IPS-18c (cell line): Measurements from ENCODE around the gene HSPB9.

ENCODE experiments used
- H3K4me3 ChIP-seq: 2 replicates; pipeline ENCODE4 v1.7.0; 2013; ENCODE audit warnings: low read depth, mild to moderate bottlenecking, low read length, moderate library complexity; ENCODE audit not compliant: insufficient read depth
- H3K9me3 ChIP-seq: one replicate; pipeline ENCODE4 v1.6.1; 2013; ENCODE audit warnings: mild to moderate bottlenecking, low read length, moderate library complexity; ENCODE audit not compliant: control insufficient read depth, insufficient read depth

Gene HSPB9

GRCh38 chr17:42097691-42098631 lies 24.6 kb upstream of the HSPB9 start, which contains the start of gene ZNF385C:
ZNF385C (minus strand) TSS chr17:42098473; CDS start chr17:42063056, 35,417 bp downstream.
- H3K4me3 ChIP-seq = peak within 1 kb of the TSS; percentile 47

GRCh38 chr17:42098730-42099399 lies 23.7 kb upstream of the HSPB9 start:
- Histone ChIP-seq H3K4me3 (peak overlapping the region; percentile 31; the same call in 1 of the 2 replicates), H3K9me3 (peaks cover 4% of the 10 kb centered on the region)

More at GRCh38 chr17:42097691-42098631, 24.6 kb upstream of the HSPB9 start, which contains the start of gene ZNF385C:
- peaks cover 4% of the 10 kb centered on the region for H3K9me3 ChIP-seq

- Histone ChIP-seq H3K9me3 (peaks cover 4% of the 10 kb centered on the region), H3K4me3 (no peak overlapping the region)
Observed at GRCh38 chr17:42101513-42102292, 20.9 kb upstream of the HSPB9 start.

- peaks cover 4% of the 10 kb centered on the region for H3K9me3 ChIP-seq
- no peak overlapping the region for H3K4me3 ChIP-seq
Observed at GRCh38 chr17:42103221-42103954, 19.2 kb upstream of the HSPB9 start.

- Histone ChIP-seq H3K4me3 (no peak overlapping the region), H3K9me3 (peaks cover 2% of the 10 kb centered on the region)
Observed at GRCh38 chr17:42104264-42104663, 18.3 kb upstream of the HSPB9 start.

GRCh38 chr17:42106009-42106408 lies 16.6 kb upstream of the HSPB9 start:
- Histone ChIP-seq H3K4me3 (no peak overlapping the region), H3K9me3 (peaks cover 2% of the 10 kb centered on the region)

- Histone ChIP-seq H3K4me3 (peak overlapping the region; percentile 41; the same call in 1 of the 2 replicates), H3K9me3 (no peaks in the 10 kb centered on the region)
Observed at GRCh38 chr17:42107124-42107523, 15.5 kb upstream of the HSPB9 start.

- H3K9me3 ChIP-seq = no peaks in the 10 kb centered on the region
- H3K4me3 ChIP-seq = peak overlapping the region; percentile 41; the same call in 1 of the 2 replicates
Observed at GRCh38 chr17:42107597-42108576, 14.7 kb upstream of the HSPB9 start.

GRCh38 chr17:42109086-42109485 lies 13.5 kb upstream of the HSPB9 start:
- Histone ChIP-seq H3K9me3 (no peaks in the 10 kb centered on the region), H3K4me3 (no peak overlapping the region)

- Histone ChIP-seq H3K4me3 (no peak overlapping the region), H3K9me3 (no peaks in the 10 kb centered on the region)
Observed at GRCh38 chr17:42110301-42111264, 12.0 kb upstream of the HSPB9 start.

- Histone ChIP-seq H3K9me3 (no peaks in the 10 kb centered on the region), H3K4me3 (no peak overlapping the region)
Observed at GRCh38 chr17:42111265-42111636, 11.4 kb upstream of the HSPB9 start.

GRCh38 chr17:42111871-42112551 lies 10.6 kb upstream of the HSPB9 start:
- no peaks in the 10 kb centered on the region for H3K9me3 ChIP-seq
- no peak overlapping the region for H3K4me3 ChIP-seq

- Histone ChIP-seq H3K9me3 (no peaks in the 10 kb centered on the region), H3K4me3 (no peak within 1 kb of the TSS)
Observed at GRCh38 chr17:42112552-42113176, 9.9 kb upstream of the HSPB9 start, which contains the start of gene DHX58. DHX58 (minus strand) TSS chr17:42112714; CDS start chr17:42111892, 822 bp downstream.
